Activated naive CD4-positive, alpha-beta T cell treated with anti-CD3 and anti-CD28 coated beads, Interleukin-2, amount 50 U/mL, for 24 hours (primary cell): ENCODE data around the gene SNRNP200.
"Not testable (repeated sequence)": the region's sequence is repeated elsewhere in the genome, so short reads cannot be mapped to it uniquely, and the experiment has no call there.

Source experiments
- H3K27ac Mint-ChIP-seq: one replicate; pipeline ENCODE4 v1.8.0; 2021; ENCODE audit warnings: mild to moderate bottlenecking, mixed read lengths
- H3K27me3 Mint-ChIP-seq: one replicate; pipeline ENCODE4 v1.8.0; 2021; ENCODE audit warnings: mixed read lengths
- H3K36me3 Mint-ChIP-seq: one replicate; pipeline ENCODE4 v1.8.0; 2021; ENCODE audit warnings: mixed read lengths
- H3K4me1 Mint-ChIP-seq: one replicate; pipeline ENCODE4 v1.8.0; 2021; ENCODE audit warnings: mixed read lengths
- H3K4me3 Mint-ChIP-seq: one replicate; pipeline ENCODE4 v1.8.0; 2021; ENCODE audit warnings: mild to moderate bottlenecking, mixed read lengths
- H3K9me3 Mint-ChIP-seq: one replicate; pipeline ENCODE4 v1.8.0; 2021; ENCODE audit warnings: mixed read lengths

Gene SNRNP200

DNA sequence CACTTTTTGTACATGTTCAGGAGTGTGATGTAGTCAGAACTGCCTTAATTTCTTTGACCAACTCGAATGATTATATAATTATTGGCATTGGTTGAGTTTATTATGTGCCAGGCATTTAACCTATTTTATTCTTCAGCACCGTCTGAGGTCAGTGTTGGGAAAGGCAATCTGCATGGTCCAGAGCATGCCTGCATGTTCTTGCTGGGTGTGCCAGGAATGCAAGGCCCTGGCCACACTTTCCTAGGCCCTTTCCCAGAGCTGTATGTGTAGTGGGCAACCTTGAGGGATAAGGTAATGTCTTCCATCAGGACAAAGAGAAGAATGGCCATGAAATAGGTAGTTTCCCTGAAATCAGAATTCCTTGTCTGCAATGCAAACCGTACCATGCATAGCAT is 9.7 kb upstream of the SNRNP200 start:
- H3K27ac Mint-ChIP-seq: peak overlapping the region; percentile 62
- H3K9me3 Mint-ChIP-seq: no peaks in the 10 kb centered on the region
- H3K27me3 Mint-ChIP-seq: no peaks in the 10 kb centered on the region
- no peaks in the 10 kb centered on the region for H3K36me3 Mint-ChIP-seq
- no peak overlapping the region for H3K4me3 Mint-ChIP-seq
- peaks cover 25% of the 10 kb centered on the region for H3K4me1 Mint-ChIP-seq

DNA sequence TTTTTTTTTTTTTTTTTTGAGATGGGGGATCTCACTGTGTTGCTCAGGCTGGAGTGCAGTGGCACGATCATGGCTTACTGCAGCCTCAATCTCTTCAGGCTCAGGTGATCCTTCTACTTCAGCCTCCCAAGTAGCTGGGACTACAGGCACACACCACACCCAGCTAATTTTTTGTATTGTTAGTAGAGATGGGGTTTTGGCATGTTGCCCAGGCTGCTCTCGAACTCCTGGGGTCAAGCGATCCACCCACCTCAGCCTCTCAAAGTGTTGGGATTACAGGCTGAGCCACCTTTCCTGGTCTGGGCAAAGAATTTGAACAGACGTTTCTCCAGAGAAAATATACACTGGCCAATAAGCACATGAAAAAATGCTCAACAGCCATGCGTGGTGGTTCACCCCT is 2.9 kb upstream of the SNRNP200 start:
- no peak overlapping the region for H3K4me3 Mint-ChIP-seq
- H3K9me3 Mint-ChIP-seq: no peaks in the 10 kb centered on the region
- H3K27me3 Mint-ChIP-seq: no peaks in the 10 kb centered on the region
- H3K4me1 Mint-ChIP-seq: peaks cover 33% of the 10 kb centered on the region
- peaks cover 12% of the 10 kb centered on the region for H3K36me3 Mint-ChIP-seq
- H3K27ac Mint-ChIP-seq: no peak overlapping the region

DNA sequence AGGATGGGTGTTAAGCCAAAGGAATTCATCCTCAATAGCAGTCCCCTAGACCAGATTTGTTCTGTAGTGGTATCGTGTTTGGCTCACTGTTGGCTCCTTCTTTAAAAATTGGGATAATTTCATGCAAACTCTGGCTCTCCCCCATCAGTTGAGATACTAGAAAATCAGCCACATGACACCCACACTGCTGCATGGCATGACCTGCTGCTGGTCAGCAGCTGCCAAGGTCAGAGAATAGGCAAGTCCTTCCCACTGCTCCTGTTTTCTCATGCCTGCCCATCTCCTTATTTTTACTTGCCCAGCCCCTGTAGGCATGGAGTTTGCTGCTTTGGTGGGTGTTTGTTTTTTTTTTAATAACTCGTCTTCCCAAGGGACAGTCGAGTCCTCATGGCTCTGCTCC is 1.0 kb upstream of the SNRNP200 start:
- peaks cover 47% of the 10 kb centered on the region for H3K4me1 Mint-ChIP-seq
- no peaks in the 10 kb centered on the region for H3K9me3 Mint-ChIP-seq
- no peaks in the 10 kb centered on the region for H3K27me3 Mint-ChIP-seq
- peak overlapping the region; percentile 99 for H3K27ac Mint-ChIP-seq
- H3K36me3 Mint-ChIP-seq: peaks cover 21% of the 10 kb centered on the region
- H3K4me3 Mint-ChIP-seq: peak overlapping the region; percentile 100

DNA sequence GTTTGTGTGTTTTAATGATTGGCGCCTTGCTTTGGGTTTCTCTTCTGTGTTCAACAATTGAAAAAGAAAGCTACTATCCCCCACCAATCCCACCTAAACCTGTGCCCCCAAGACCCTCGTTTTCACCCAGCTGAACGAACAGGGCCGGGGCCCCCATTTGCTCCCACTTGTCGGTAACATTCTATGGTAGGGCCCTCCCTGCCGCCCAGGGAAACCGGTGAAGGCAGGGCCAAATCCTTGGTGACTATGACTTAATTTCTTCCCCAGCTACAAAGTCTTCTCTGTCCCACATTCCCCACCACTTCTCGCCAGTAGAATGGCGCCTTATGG is 598 bp upstream of the SNRNP200 start:
- Mint-ChIP-seq H3K9me3 (no peaks in the 10 kb centered on the region), H3K36me3 (peaks cover 21% of the 10 kb centered on the region), H3K27me3 (no peaks in the 10 kb centered on the region), H3K27ac (peak overlapping the region; percentile 99), H3K4me1 (peaks cover 51% of the 10 kb centered on the region), H3K4me3 (peak overlapping the region; percentile 100)

DNA sequence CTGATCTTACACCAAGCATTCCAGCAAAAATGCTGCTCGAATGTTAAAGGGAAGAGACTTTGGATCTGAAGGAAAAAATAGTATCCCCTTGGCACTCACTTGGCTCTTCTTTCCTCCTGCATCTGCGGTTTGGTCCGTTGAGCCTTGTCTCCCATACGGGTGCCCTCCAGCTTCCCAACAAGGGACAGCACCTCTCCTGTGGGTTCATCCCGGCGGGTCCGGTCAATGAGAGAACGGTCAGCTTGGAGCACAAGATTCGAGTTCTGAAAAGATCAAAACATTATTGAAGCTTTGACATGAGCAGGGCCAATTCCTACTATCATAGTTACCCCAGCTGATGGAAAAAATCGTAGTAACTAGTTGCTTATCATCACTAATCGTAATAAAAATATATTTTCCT is 740 bp downstream of the SNRNP200 start:
- peak overlapping the region; percentile 99 for H3K27ac Mint-ChIP-seq
- peaks cover 24% of the 10 kb centered on the region for H3K36me3 Mint-ChIP-seq
- H3K27me3 Mint-ChIP-seq: no peaks in the 10 kb centered on the region
- peak overlapping the region; percentile 100 for H3K4me3 Mint-ChIP-seq
- H3K4me1 Mint-ChIP-seq: peaks cover 54% of the 10 kb centered on the region
- no peaks in the 10 kb centered on the region for H3K9me3 Mint-ChIP-seq

DNA sequence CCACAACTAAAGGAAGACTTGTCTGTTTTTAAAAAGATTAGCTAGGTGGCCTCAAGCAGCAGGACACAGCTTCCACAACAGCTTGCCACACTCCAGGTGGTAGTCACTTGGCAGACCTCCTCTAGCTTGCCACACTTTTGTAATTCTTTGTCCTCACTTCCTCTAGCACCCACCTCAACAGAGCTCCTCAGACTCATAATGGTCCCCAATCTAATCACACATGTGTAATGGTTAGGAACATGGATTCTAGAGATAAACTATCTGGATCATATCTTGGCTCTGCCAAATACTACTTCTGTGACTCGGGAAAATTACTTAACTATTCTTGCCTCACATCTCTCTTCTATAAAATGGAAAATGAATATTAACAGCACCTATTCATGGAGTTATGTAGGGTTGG is 3.5 kb downstream of the SNRNP200 start:
- Mint-ChIP-seq H3K27me3 (no peaks in the 10 kb centered on the region), H3K4me1 (peaks cover 62% of the 10 kb centered on the region), H3K4me3 (peak overlapping the region; percentile 13), H3K27ac (peak overlapping the region; percentile 11), H3K36me3 (peaks cover 34% of the 10 kb centered on the region), H3K9me3 (no peaks in the 10 kb centered on the region)

DNA sequence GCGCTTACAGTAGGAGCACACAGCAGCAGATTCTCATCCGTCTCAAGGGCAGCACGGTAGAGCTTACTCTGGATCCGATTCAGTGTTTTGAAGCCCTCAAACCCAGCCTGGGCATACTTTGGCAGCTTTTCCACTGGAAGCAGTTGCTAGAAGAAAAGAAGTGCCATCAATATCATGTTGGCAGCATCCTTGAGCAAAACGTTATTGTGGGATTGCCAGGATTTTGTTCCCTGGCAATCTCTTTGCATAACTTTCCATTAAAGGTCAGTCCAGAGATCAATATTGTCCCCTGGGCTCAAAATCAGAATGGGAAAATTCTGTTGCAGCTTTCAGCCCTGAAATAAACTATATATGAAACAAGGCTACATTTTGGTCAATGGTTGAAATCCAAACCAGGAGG is 8.4 kb downstream of the SNRNP200 start:
- Mint-ChIP-seq H3K9me3 (no peaks in the 10 kb centered on the region), H3K27me3 (no peaks in the 10 kb centered on the region), H3K36me3 (peaks cover 28% of the 10 kb centered on the region), H3K4me3 (no peak overlapping the region), H3K4me1 (peaks cover 21% of the 10 kb centered on the region), H3K27ac (no peak overlapping the region)

DNA sequence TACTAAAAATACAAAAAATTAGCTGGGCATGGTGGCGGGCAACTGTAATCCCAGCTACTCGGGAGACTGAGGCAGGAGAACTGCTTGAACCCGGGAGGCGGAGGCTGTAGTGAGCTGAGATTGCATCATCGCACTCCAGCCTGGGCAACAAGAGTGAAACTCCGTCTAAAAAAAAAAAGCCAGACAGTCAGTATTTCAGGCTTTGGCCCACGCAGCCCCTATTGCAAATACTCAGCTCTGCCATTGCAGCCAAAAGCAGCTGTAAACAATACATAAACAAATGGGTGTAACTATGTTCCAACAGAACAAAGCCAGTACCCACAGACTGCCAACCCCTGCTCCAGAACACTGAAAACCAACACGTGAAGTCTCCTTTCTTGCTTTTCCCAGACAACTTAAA is 11.1 kb downstream of the SNRNP200 start:
- not testable (repeated sequence) for H3K27me3 Mint-ChIP-seq, H3K4me1 Mint-ChIP-seq, H3K4me3 Mint-ChIP-seq, H3K27ac Mint-ChIP-seq, H3K9me3 Mint-ChIP-seq
- H3K36me3 Mint-ChIP-seq: peaks cover 22% of the 10 kb centered on the region

DNA sequence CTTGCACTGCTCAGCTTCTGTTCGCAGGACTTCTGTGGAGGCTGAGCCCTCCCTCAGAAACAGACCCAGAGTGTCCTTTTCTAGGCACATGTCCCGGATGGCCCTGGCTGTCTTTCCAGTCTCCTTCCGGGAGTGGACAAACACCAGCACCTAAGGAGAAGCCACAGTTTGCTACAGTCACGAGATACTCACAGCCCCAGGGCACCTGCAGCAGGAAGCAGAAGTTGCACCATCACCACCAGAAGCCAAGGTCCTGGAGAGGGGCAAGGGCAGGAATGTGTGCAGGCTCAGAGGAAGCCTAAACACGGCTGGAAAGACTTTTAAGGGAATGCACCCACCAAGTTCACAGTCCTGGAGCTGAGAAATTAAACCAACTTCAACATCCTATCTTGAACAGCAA is 13.6 kb downstream of the SNRNP200 start:
- Mint-ChIP-seq H3K27me3 (no peaks in the 10 kb centered on the region), H3K9me3 (no peaks in the 10 kb centered on the region), H3K36me3 (peaks cover 23% of the 10 kb centered on the region), H3K4me3 (no peak overlapping the region), H3K4me1 (no peaks in the 10 kb centered on the region), H3K27ac (no peak overlapping the region)

DNA sequence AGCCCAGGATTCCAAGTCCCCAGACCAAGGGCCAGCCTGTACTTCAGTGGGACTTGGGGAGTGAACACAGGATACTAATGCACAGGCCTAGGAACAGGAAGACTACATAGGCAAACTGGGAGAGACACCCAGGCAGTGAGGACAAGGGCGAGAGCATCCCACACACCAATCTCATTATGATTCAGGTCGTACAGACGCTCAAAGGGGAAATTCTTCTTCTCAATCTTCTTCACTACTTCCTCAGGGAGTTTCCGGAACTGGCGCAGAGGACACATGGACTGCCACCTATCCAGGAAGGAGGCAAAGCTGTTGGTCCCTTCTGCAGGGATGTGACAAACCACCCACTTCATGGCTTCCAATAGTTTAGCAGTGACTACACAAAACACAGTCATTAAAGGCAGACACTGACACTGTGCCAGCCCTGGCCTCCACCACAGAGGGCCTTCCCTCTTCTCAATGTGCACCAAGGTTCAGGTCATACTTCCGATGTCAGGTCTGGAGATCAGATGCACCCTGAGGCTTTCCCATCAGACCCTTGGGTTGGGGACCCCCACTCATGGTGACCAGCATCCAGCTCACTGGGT is 18.0 kb downstream of the SNRNP200 start:
- H3K27me3 Mint-ChIP-seq: no peaks in the 10 kb centered on the region
- no peak overlapping the region for H3K27ac Mint-ChIP-seq
- H3K36me3 Mint-ChIP-seq: peaks cover 12% of the 10 kb centered on the region
- H3K4me1 Mint-ChIP-seq: no peaks in the 10 kb centered on the region
- no peak overlapping the region for H3K4me3 Mint-ChIP-seq
- no peaks in the 10 kb centered on the region for H3K9me3 Mint-ChIP-seq

DNA sequence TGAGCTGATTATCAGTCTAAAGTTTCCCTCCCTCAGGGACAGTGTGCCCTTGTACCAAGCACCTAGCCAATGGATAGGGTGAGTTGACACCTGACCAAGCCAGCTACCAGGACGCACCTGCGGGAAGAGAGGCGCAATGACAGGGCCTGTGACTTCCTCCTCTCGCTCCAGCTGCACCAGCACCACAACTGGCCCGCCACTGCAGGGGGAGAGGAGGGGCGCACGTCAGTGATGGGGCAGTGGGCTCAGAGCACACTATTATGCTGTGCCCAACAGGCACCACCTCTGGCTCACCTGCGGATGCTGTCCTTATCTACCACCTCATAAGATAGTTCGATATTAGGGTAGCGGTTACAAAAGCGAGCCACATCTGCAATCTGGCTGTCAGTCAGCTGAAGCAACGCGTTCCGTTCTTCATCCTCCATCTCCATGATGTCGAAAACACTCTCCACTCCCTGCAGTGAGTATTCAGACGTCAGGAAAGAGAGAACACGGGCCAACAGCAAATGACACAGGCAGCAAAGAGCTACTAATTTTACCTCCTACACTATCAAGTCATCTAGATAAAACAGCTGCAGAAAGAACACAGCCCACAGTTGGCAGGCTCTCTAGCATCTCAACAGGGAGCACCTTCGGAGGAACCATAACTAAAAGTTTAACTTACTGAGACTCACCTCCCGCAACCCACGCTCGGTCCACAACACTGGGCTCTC is 28.4 kb downstream of the SNRNP200 start:
- Mint-ChIP-seq H3K9me3 (no peaks in the 10 kb centered on the region), H3K4me3 (no peak overlapping the region), H3K36me3 (peaks cover 11% of the 10 kb centered on the region), H3K4me1 (no peaks in the 10 kb centered on the region), H3K27me3 (no peaks in the 10 kb centered on the region), H3K27ac (no peak overlapping the region)

DNA sequence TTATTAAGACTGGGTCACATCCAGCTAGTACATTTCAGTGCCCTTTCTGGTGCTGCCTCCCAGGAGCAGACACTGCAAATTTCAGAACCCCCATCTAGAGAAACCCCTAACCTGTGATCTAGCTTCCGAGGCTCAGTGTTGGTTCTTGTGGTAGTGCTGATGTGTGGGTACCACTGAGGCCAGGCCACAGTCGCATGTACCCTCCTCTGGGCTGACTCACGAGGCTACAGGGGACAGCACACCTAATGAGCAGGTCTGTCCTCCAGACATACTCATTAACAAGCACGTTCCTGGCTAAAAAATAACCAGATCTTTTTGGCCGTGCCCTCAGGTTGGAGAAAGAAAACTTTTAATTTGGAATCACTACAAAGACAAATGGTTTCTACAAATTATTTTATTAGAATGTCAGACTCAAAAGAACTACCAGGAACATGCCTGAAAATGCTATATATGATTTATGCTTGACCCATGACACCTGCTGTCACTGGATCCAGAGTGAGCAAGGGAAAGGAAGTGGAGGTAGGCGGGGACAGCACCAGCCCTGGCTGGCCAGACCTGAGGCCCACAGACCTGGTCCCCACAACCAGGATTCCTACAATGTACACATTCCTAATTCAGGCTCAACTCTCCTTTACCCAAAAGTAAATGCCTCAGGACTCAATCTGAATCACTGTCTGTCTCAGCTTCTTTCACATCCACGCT is 30.8 kb downstream of the SNRNP200 start:
- H3K36me3 Mint-ChIP-seq: peaks cover 5% of the 10 kb centered on the region
- H3K4me3 Mint-ChIP-seq: no peak overlapping the region
- no peaks in the 10 kb centered on the region for H3K9me3 Mint-ChIP-seq
- H3K27ac Mint-ChIP-seq: peak overlapping the region; percentile 35
- no peaks in the 10 kb centered on the region for H3K27me3 Mint-ChIP-seq
- H3K4me1 Mint-ChIP-seq: no peaks in the 10 kb centered on the region

DNA sequence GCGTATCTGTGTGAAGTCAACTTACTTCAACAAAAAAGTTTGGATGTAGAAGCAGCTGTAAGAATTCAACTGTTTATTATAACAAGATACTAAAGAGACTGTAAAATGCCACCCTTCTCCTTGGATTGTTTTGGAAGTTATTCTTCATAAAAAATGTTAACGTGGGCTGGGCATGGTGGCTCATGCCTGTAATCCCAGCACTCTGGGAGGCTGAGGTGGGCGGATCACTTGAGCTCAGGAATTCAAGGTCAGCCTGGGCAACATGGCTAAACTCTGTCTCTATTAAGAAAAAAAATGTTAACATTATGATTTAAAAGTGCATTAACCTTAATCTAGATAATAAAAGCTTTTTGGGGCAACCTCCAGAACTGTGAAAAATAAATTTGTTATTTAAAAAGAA is 31.6 kb downstream of the SNRNP200 start:
- Mint-ChIP-seq H3K9me3 (no peaks in the 10 kb centered on the region), H3K27me3 (no peaks in the 10 kb centered on the region), H3K4me3 (no peak overlapping the region), H3K27ac (no peak overlapping the region), H3K36me3 (peaks cover 6% of the 10 kb centered on the region), H3K4me1 (peaks cover 3% of the 10 kb centered on the region)

DNA sequence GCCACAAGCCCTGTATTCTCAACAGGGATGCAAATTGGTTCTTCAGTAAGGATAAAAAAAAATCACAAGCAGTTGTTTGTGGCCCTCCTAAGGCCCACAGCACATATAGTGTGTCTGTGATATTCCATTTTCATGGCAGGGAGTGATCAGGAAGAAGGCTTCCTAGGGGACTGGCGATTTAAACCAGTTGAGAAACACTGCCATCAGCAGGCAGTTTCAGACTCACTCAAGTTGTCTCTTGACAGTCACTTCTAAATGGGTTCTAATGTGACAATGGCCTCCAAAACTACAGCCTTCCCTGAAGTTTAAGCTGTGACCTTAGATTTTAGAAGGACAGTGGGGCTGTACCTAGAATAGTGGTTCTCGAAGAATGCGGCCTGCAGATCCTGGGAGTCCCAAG is 33.4 kb downstream of the SNRNP200 start:
- Mint-ChIP-seq H3K4me3 (no peak overlapping the region), H3K36me3 (peaks cover 11% of the 10 kb centered on the region), H3K9me3 (no peaks in the 10 kb centered on the region), H3K27ac (no peak overlapping the region), H3K4me1 (peaks cover 16% of the 10 kb centered on the region), H3K27me3 (no peaks in the 10 kb centered on the region)

DNA sequence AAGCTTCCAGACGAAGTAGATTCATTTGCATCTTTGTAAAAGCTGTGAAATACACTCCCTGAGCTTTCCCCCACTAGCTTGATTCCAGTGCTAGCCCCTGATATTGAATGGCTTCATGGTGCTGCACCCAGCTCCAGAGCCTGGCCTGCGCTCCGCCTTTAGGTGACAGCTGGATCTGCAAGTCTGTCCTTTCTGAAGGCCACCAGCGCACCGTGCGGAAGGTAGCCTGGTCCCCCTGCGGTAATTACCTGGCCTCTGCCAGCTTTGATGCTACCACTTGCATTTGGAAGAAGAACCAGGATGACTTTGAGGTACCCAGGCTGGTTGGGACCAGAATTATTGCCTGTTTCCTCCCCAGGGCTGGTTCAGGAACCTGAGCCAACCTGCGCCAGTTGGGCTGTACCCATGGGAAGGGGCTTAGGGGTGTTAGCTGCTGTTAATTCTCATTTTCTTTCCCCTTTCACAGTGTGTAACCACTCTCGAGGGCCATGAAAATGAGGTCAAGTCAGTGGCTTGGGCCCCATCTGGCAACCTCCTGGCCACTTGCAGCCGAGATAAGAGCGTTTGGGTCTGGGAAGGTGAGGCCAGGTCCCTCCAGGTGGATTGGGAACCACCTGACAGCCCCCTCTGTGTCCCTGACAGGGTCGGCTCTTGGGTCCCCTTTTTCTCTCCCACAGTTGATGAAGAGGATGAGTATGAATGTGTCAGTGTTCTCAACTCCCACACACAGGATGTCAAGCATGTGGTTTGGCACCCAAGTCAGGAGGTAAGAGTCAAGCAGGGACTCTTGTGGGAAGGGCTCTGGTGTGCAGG is 38.0 kb downstream of the SNRNP200 start:
- Mint-ChIP-seq H3K27ac (peak overlapping the region; percentile 93), H3K4me1 (peaks cover 43% of the 10 kb centered on the region), H3K9me3 (no peaks in the 10 kb centered on the region), H3K36me3 (peaks cover 11% of the 10 kb centered on the region), H3K27me3 (no peaks in the 10 kb centered on the region), H3K4me3 (peak overlapping the region; percentile 97)
